WTC11 (cell line): ENCODE results near the gene CDCP1.

Experiments
- CDX4 ChIP-seq: fragments of 250-450 bp; sonication (Bioruptor Pico); IDR thresholded peaks from 2 replicates; pipeline ENCODE4 v1.9.0; 2021; ENCODE audit warnings: moderate library complexity, mild to moderate bottlenecking, inconsistent platforms, borderline replicate concordance
- CTCF ChIP-seq: fragments of 200-600 bp; IDR thresholded peaks from 2 replicates; pipeline ENCODE4 v1.8.0; 2022; ENCODE audit warnings: antibody characterized with exemption
- ELF4 ChIP-seq: sonication (generic); formaldehyde crosslinking; IDR thresholded peaks from 2 replicates; pipeline ENCODE4 v1.8.1; 2022; ENCODE audit warnings: low read depth, mild to moderate bottlenecking, moderate library complexity, missing genetic modification reagents
- FOXJ3 ChIP-seq: sonication (generic); formaldehyde crosslinking; IDR thresholded peaks from 2 replicates; pipeline ENCODE4 v1.9.0; 2021; ENCODE audit warnings: missing genetic modification reagents, mild to moderate bottlenecking, borderline replicate concordance
- JUN ChIP-seq: sonication (generic); formaldehyde crosslinking; IDR thresholded peaks from 2 replicates; pipeline ENCODE4 v1.8.0; 2023; ENCODE audit warnings: mild to moderate bottlenecking, missing genetic modification reagents
- MLX ChIP-seq: sonication (generic); formaldehyde crosslinking; IDR thresholded peaks from 2 replicates; pipeline ENCODE4 v1.8.1; 2023; ENCODE audit warnings: mild to moderate bottlenecking, missing genetic modification reagents, moderate library complexity
- NR2C2 ChIP-seq: sonication (generic); formaldehyde crosslinking; IDR thresholded peaks from 2 replicates; pipeline ENCODE4 v1.8.0; 2022; ENCODE audit warnings: mild to moderate bottlenecking, missing genetic modification reagents
- SOX15 ChIP-seq: fragments of 250-450 bp; sonication (Bioruptor Pico); IDR thresholded peaks from 2 replicates; pipeline ENCODE4 v1.9.0; 2021; ENCODE audit warnings: mild to moderate bottlenecking
- ZNF138 ChIP-seq: sonication (generic); formaldehyde crosslinking; conservative IDR thresholded peaks from 2 replicates; pipeline ENCODE4 v1.8.1; 2022; ENCODE audit warnings: mild to moderate bottlenecking, moderate library complexity, missing genetic modification reagents

GRCh38 chr3:45037720-45038455 lies 108.3 kb downstream of the CDCP1 start:
- TF ChIP-seq MLX (CRISPR knock-in tag): no peak
- no peak for TF ChIP-seq ZNF138 (CRISPR knock-in tag)
- no peak for TF ChIP-seq ELF4 (CRISPR knock-in tag)
- TF ChIP-seq NR2C2 (CRISPR knock-in tag): no peak
- no peak for TF ChIP-seq SOX15
- peak; percentile 70 for TF ChIP-seq CTCF
- TF ChIP-seq FOXJ3 (CRISPR knock-in tag): no peak
- TF ChIP-seq JUN (CRISPR knock-in tag): no peak
- TF ChIP-seq CDX4 (CRISPR knock-in tag): no peak
